Left lung (tissue), 10 donors: ENCODE results near the gene BSND. TPM values are rescaled to one million over a fixed set of nuclear protein-coding genes. Genes with fewer than 3 reads are reported as not detected.

ENCODE experiments used
- ATAC-seq: fragments of 200-7000 bp; cut with Tn5 transposase; one replicate; pipeline ENCODE4 v1.9.1; 2020; ENCODE audit warnings: moderate library complexity
- DNase-seq, 4 donors: peaks; one replicate each; pipeline ENCODE4 v3.0.0-alpha.2; 2013 to 2020
- H3K27ac ChIP-seq, 2 donors: fragments of 200-600 bp; sonication (generic) in 1 of 2; one replicate each; pipeline versions ENCODE4 v1.5.0 to v1.8.0; 2020 to 2021
- H3K27me3 ChIP-seq, 2 donors: fragments of 200-600 bp; sonication (generic) in 1 of 2; one replicate each; pipeline versions ENCODE4 v1.5.0 to v1.8.0; 2020 to 2021
- H3K36me3 ChIP-seq, 2 donors: fragments of 200-600 bp; sonication (generic) in 1 of 2; one replicate each; pipeline versions ENCODE4 v1.5.0 to v1.8.0; 2020 to 2021
- H3K4me1 ChIP-seq, 2 donors: fragments of 200-600 bp; one replicate each; pipeline ENCODE4 v1.8.0; 2021
- H3K4me3 ChIP-seq, 2 donors: fragments of 200-600 bp; sonication (generic) in 1 of 2; one replicate each; pipeline versions ENCODE4 v1.5.0 to v1.8.0; 2020 to 2021; ENCODE audit warnings: mild to moderate bottlenecking in 1 of 2
- H3K9me3 ChIP-seq, 2 donors: fragments of 200-600 bp; sonication (generic) in 1 of 2; one replicate each; pipeline versions ENCODE4 v1.5.0 to v1.8.0; 2020 to 2021
- intact Hi-C, 2 donors: fragments of 100-400 bp; cut with DNase I; formaldehyde crosslinking; loops; one replicate each; pipeline versions ENCODE4 v1.11.2 to v1.14.2; 2022
- polyA plus RNA-seq, 6 donors: library from polyadenylated mRNA; unstranded; fragments of 120-200 nt; gene quantifications; one replicate each; pipeline ENCODE4 v1.2.1, GENCODE V29; 2013; ENCODE audit not compliant: insufficient read length in 6 of 6
- total RNA-seq, 2 donors: library from RNA; stranded (reverse); fragmentation: NEBNext Ultra II Directional; extraction: Animal tissue kit (Norgen Biotek cat#: 25700); gene quantifications; one replicate each; pipeline ENCODE4 v1.2.1, GENCODE V29; 2021
- TF ChIP-seq, protein P1 (sequence below), 2 donors: fragments of 200-600 bp; sonication (generic) in 1 of 2; IDR thresholded peaks; one replicate each; pipeline versions ENCODE4 v1.5.0 to v1.8.0; 2021; ENCODE audit warnings: antibody characterized with exemption in 2 of 2
- donor health status: DM: no; HTN: yes; CAD: no.
- donor health status: DM: no; HTN: no; CAD: no.

The BSND gene
- total and polyA plus RNA-seq, 8 donors: 0.03 to 0.06 (median 0.06) TPM; not detected in 3

DNA sequence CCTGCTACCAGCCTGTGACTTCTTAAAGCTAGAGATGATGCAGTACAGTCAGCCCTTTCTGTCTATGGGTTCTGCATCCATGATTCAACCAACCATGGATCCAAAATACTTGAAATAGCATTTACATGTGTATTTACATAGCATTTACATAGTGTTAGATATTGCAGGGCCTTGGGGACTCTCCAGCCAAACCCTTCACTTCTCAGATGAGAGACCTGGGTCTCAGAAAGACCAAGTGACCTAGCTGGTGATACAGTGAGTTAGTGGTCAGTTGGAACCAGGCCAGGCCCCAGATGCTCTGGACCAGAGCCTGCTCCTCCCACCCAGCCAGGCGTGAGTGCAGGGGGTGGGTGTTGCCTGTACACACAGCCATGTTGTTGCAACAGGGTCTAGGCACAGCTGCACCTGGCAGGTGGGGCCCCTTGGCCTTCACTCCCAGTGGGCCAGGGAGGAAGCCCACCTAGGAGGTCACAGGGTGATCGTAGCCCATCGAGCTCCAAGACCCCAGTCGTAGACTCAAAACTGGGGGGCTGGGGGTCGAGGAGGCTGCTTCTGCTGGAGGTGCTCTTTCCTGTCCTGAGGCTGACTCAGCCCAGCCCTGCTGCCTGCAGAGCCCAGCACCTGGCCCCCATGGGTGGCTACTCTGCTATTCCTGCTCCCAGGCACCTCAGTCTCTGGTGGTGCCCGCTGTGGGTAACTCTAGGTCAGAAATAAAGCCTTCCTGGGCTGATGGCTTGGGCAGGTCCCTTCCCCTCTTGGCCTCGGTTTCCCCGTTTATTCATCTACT is 10.6 kb upstream of the BSND start:
- H3K36me3 ChIP-seq: no peaks in the 10 kb centered on the region
- H3K4me3 ChIP-seq: no peak overlapping the region
- DNase-seq (no peak), ATAC-seq (no peak)
- no peak overlapping the region for H3K27ac ChIP-seq
- intact Hi-C loops: no loop called here
- no peaks in the 10 kb centered on the region for H3K9me3 ChIP-seq
- TF ChIP-seq, protein P1, sequence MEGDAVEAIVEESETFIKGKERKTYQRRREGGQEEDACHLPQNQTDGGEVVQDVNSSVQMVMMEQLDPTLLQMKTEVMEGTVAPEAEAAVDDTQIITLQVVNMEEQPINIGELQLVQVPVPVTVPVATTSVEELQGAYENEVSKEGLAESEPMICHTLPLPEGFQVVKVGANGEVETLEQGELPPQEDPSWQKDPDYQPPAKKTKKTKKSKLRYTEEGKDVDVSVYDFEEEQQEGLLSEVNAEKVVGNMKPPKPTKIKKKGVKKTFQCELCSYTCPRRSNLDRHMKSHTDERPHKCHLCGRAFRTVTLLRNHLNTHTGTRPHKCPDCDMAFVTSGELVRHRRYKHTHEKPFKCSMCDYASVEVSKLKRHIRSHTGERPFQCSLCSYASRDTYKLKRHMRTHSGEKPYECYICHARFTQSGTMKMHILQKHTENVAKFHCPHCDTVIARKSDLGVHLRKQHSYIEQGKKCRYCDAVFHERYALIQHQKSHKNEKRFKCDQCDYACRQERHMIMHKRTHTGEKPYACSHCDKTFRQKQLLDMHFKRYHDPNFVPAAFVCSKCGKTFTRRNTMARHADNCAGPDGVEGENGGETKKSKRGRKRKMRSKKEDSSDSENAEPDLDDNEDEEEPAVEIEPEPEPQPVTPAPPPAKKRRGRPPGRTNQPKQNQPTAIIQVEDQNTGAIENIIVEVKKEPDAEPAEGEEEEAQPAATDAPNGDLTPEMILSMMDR (IDR thresholded peaks at IDR 0.05): no peak
- peaks cover 0 to 15% of the 10 kb centered on the region in 2 donors for H3K27me3 ChIP-seq
- H3K4me1 ChIP-seq: no peaks in the 10 kb centered on the region

- no peaks in the 10 kb centered on the region for H3K36me3 ChIP-seq
- intact Hi-C loops: no loop called here
- TF ChIP-seq, protein P1 (IDR thresholded peaks at IDR 0.05): no peak
- no peak overlapping the region for H3K4me3 ChIP-seq
- ATAC-seq (no peak), DNase-seq (no peak)
- H3K4me1 ChIP-seq: no peaks in the 10 kb centered on the region
- peaks cover 0 to 7% of the 10 kb centered on the region in 2 donors for H3K27me3 ChIP-seq
- H3K27ac ChIP-seq: no peak overlapping the region
- no peaks in the 10 kb centered on the region for H3K9me3 ChIP-seq
Measured at GRCh38 chr1:54988975-54989374, 9.8 kb upstream of the BSND start.

DNA sequence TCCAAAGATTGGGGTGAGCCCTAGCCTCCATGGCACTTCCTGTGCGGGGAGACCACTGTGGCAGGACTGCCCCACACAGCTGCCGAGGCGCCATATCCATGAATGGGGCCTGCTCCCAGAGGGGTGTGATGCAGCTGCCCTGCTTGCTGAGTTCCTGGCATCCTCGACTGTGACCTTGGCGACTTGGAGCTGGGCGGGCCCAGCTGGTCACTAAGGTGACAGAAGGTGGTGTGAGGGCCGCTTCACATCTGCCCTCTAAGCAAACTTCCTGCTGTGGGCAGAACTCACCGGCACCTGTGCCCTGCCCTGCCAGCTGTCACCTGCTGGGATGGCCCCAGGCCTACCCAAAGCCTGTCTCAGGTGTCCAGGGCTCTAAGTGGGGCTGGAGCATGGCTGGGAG is 9.3 kb upstream of the BSND start:
- H3K27me3 ChIP-seq: peaks cover 0 to 2% of the 10 kb centered on the region in 2 donors
- DNase-seq (no peak), ATAC-seq (no peak)
- H3K4me1 ChIP-seq: no peaks in the 10 kb centered on the region
- no peak overlapping the region for H3K27ac ChIP-seq
- no peaks in the 10 kb centered on the region for H3K36me3 ChIP-seq
- TF ChIP-seq, protein P1 (IDR thresholded peaks at IDR 0.05): no peak
- no peak overlapping the region for H3K4me3 ChIP-seq
- H3K9me3 ChIP-seq: no peaks in the 10 kb centered on the region
- intact Hi-C loops: no loop called here

DNA sequence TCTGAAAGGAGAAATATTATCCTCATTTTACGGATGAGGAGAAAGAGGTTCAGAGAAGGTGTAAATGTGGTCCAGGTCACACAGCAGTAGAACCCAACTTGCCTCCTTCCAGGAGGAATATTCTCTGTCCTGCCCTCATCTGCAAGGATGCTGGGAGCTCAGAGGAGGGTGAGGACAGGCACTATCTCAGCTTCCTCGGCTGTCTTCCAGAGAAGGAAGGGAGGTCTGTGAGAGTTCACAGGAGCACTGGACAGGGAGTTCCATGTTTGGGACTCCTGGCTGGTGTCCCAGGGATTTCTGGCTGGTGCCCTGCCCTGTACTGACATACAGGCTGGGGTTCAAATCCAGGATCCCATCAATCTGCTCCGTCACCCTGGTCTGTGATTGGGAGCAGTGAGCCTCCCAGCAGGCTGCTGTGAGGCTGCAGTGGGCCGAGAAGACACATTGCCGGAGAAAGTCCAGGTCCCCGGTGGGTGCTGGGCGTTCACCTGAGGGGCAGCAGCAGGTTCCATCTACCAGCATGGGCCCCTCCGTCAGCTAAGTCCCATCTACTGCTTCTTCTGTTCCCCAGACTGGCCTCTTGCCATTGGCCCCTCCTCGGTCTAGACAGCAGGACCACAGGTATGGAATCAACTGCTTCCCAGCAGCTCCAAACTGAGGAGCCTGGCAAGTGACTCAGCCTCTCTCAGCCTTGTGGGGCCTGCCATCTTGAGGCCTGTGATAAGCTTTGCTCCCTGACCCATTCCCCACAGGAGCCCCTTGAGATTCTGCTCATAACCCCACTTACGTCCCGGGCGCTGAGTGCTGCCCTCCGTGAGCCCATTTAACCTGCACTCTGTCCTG is 8.5 kb upstream of the BSND start:
- H3K9me3 ChIP-seq: no peaks in the 10 kb centered on the region
- H3K27me3 ChIP-seq: peaks cover 0 to 6% of the 10 kb centered on the region in 2 donors
- no peak overlapping the region for H3K4me3 ChIP-seq
- no peak for ATAC-seq
- no peaks in the 10 kb centered on the region for H3K36me3 ChIP-seq
- TF ChIP-seq, protein P1 (IDR thresholded peaks at IDR 0.05): no peak
- DNase-seq: no peak
- intact Hi-C loops: loop anchor here in 1 of 2 donors (10.0 kb wide), 1 partner anchor 45 kb away; no protein-coding TSS in a partner anchor
- no peak overlapping the region for H3K27ac ChIP-seq
- no peaks in the 10 kb centered on the region for H3K4me1 ChIP-seq

GRCh38 chr1:54990916-54991315 is 7.8 kb upstream of the BSND start:
- Histone ChIP-seq H3K4me1 (no peaks in the 10 kb centered on the region), H3K27ac (no peak overlapping the region), H3K4me3 (no peak overlapping the region), H3K9me3 (no peaks in the 10 kb centered on the region), H3K36me3 (no peaks in the 10 kb centered on the region), H3K27me3 (peaks cover 0 to 13% of the 10 kb centered on the region in 2 donors)
- ATAC-seq: no peak
- no peak for DNase-seq
- TF ChIP-seq, protein P1 (IDR thresholded peaks at IDR 0.05): no peak
- intact Hi-C loops: loop anchor here in 1 of 2 donors (10.0 kb wide), 1 partner anchor 46 kb away; no protein-coding TSS in a partner anchor
